GM18517 (cell line): ENCODE data around the gene ENKD1.

ENCODE experiments used
- ATAC-seq: cut with Tn5 transposase; IDR thresholded peaks from one replicate; pipeline ENCODE4 v1.9.1; 2021; ENCODE audit warnings: mild to moderate bottlenecking, moderate library complexity; ENCODE audit not compliant: unreplicated experiment

The ENKD1 gene

GRCh38 chr16:67679935-67680897 lies 13.7 kb upstream of the ENKD1 start:
- no peak for ATAC-seq

GRCh38 chr16:67678354-67679023 lies 11.9 kb upstream of the ENKD1 start:
- no peak for ATAC-seq

GRCh38 chr16:67677712-67678111 lies 11.2 kb upstream of the ENKD1 start:
- ATAC-seq, result no peak

GRCh38 chr16:67676939-67677338 lies 10.4 kb upstream of the ENKD1 start:
- no peak for ATAC-seq

GRCh38 chr16:67676516-67676915 lies 10.0 kb upstream of the ENKD1 start:
- ATAC-seq, result no peak

GRCh38 chr16:67675999-67676398 lies 9.4 kb upstream of the ENKD1 start:
- no peak for ATAC-seq

- no peak for ATAC-seq
Measured at GRCh38 chr16:67675579-67675935, 9.0 kb upstream of the ENKD1 start.

- ATAC-seq, result no peak
Measured at GRCh38 chr16:67674851-67675578, 8.5 kb upstream of the ENKD1 start.

GRCh38 chr16:67673712-67674580 lies 7.4 kb upstream of the ENKD1 start:
- no peak for ATAC-seq

- ATAC-seq, result no peak
Measured at GRCh38 chr16:67672739-67673662, 6.5 kb upstream of the ENKD1 start.

GRCh38 chr16:67672306-67672705 lies 5.8 kb upstream of the ENKD1 start:
- no peak for ATAC-seq

- no peak for ATAC-seq
Measured at GRCh38 chr16:67669499-67670101, 3.0 kb upstream of the ENKD1 start.

GRCh38 chr16:67668495-67669157 lies 2.1 kb upstream of the ENKD1 start:
- ATAC-seq, result no peak

GRCh38 chr16:67667817-67668494 lies 1.4 kb upstream of the ENKD1 start:
- peak; percentile 72 for ATAC-seq

- no peak for ATAC-seq
Measured at GRCh38 chr16:67667453-67667816, 885 bp upstream of the ENKD1 start.

- ATAC-seq, result no peak
Measured at GRCh38 chr16:67666032-67666551, 458 bp downstream of the ENKD1 start.

GRCh38 chr16:67665598-67665997 lies 952 bp downstream of the ENKD1 start:
- ATAC-seq, result no peak

- no peak for ATAC-seq
Measured at GRCh38 chr16:67664871-67665270, 1.7 kb downstream of the ENKD1 start.
